ENCODE results near the gene ORAI3.

The ORAI3 gene

DNA sequence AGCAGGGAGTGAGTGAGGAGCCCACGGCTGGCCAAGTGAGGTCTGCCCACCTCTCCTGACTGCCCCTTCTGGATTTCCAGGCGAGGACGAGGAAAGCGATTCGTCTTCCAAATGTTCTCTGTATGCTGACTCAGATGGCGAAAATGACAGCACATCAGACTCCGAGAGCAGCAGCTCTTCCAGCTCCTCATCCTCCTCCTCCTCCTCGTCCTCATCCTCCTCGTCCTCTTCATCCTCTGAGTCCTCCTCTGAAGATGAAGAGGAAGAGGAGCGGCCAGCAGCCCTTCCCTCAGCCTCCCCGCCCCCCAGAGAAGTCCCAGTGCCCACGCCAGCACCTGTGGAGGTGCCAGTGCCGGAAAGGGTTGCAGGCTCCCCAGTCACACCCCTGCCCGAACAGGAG, 22.4 kb downstream of the ORAI3 start:
- no peak for DNase-seq (ENCODE audit: low read depth)

DNA sequence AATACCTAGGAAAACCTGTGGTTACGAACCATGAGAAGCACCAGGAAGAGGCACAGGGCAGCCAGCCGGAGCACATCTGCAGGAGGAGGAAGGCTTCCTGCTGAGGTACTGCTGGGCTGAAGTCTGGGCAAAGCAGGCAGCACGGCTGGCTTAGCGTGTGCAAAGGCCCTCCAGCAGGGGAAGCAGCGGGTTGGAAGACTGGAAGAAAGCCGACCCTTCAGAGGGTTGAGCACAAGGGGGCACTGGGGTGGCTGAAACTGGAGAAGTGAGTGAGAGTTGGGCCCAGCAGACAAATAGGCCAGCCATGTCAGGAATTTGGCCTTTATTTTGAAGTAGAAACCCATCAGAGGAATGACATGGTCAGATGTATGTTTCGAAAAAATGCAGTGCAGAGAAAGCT, 24.0 kb downstream of the ORAI3 start:
- DNase-seq (ENCODE audit: low read depth) = no peak

DNA sequence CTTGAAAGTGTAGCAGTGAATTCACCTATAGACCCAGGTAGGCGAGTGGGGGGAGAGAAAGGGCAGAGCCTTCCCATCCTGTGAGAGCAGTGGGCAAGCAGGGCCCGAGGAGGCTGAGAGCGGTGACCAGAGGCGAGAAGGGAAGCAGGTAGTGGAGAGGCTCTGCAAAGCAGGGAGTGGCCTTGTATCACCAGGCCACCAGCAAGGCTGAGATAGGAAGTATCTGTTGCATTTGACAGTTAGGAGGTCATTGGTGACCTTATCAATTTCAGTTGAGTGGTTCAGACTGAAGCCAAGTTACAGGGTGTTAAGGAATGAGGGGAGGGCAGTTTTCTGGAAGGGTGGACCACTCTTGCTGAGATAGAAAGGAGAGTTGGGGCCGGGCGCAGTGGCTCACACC, 25.5 kb downstream of the ORAI3 start:
- DNase-seq (ENCODE audit: low read depth) = no peak

DNA sequence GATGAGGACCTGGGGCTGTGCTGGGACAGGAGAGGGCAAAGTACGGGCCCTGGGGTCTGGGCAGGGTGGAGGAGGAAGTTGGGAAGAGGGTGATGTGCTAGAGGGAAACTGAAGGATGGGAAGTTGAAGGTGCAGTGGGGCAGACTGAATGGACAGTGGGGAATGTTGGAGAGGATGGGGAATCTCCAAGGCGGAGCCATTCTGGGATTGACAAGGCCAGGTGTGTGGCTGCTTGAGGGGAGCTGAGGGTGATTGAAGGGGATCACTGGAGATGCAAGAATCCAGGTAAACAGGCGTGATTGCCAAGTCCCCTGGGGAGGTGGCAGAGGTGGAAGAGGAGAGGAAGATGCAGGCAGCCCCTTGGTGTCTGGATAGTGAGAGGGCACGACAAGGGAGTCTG, 27.6 kb downstream of the ORAI3 start:
- no peak for DNase-seq (ENCODE audit: low read depth)

GRCh38 chr16:30977502-30977901, 28.6 kb downstream of the ORAI3 start:
- no peak for DNase-seq (ENCODE audit: low read depth)

- DNase-seq (ENCODE audit: low read depth) = no peak
These were observed 30.5 kb downstream of the ORAI3 start for GRCh38 chr16:30979170-30980022.

- no peak for DNase-seq (ENCODE audit: low read depth)
These were observed 31.1 kb downstream of the ORAI3 start for GRCh38 chr16:30980023-30980371.

DNA sequence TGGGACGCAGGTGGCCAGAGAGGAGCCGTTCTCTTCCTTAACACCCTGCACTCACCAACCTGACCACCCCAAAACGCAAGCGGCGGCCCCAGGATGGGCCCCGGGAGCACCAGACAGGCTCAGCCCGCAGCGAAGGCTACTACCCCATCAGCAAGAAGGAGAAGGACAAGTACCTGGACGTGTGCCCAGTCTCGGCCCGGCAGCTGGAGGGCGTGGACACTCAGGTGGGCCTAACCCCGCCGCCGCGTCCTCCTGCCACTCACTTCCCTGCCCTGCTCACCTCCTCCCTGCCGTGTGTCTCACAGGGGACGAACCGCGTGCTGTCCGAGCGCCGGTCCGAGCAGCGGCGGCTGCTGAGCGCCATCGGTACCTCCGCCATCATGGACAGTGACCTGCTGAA, 31.6 kb downstream of the ORAI3 start:
- DNase-seq (ENCODE audit: low read depth) = no peak

- DNase-seq (ENCODE audit: low read depth) = no peak
These were observed 32.1 kb downstream of the ORAI3 start for GRCh38 chr16:30980959-30981358.

DNA sequence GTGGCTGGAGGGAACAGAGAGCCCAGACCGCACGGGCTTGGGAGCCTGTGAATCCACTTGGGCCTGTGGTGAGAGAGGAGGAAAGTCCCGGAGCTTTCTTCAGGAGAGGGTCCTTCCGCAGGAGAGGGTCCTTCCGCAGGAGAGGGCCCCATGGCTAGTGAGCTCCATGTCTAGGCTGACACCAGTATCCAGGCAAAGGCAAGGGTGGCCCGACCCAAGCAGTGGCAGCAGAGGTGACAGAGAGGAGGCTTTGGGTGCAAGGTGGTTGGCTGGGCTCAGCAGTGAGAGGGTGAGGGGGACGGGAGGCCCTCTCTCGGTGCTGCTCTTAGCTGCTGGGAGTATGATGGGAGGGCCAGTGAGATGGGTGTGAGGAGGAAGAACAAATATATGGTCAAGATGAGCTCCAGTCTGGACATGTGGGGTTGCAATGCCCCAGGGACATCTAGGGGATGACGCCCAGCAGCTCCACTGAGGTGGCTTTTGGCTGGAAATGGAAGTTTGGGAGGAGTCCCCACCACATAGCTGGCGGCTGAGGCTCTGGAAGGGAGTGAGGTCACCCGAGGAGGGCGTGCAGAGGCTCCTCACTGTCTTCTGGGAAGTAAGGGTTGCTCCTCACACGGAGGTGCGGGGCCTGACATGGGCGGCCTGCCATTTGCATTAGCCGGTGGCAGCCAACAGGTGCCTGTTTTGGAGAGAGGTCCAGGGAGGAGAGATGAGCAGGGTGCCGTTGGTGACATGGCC, 33.9 kb downstream of the ORAI3 start:
- peak; percentile 52 for DNase-seq (ENCODE audit: low read depth)

GRCh38 chr16:30983289-30983889, 34.5 kb downstream of the ORAI3 start:
- DNase-seq (ENCODE audit: low read depth) = no peak

DNA sequence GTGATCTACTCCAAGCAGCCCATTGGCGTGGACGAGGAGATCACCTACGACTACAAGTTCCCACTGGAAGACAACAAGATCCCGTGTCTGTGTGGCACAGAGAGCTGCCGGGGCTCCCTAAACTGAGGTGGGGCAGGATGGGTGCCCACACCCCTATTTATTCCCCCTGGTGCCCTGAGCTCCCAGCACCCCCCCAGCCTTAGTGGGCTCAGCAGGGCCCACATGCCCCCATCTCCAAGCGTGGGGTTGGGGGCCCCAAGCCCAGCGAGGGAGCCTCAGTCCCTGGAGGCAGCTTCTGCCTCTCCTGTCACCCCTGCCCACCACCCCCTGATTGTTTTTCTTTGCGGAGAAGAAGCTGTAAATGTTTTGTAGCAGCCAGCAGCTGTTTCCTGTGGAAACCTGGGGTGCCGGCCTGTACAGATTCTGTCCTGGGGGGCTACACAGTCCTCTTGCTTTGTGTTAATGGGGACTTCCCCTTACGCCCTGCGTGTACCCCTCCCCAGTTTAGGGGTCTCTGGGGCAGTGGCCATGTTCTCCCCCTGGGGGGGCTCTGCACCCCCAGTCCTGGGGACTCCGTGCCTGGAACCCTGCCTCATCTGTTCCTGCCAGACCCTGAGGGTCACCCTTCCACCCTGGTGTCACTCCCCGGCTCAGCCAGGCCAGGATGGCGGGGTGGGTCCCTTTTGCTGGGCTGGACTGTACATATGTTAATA, 35.2 kb downstream of the ORAI3 start:
- no peak for DNase-seq (ENCODE audit: low read depth)

DNA sequence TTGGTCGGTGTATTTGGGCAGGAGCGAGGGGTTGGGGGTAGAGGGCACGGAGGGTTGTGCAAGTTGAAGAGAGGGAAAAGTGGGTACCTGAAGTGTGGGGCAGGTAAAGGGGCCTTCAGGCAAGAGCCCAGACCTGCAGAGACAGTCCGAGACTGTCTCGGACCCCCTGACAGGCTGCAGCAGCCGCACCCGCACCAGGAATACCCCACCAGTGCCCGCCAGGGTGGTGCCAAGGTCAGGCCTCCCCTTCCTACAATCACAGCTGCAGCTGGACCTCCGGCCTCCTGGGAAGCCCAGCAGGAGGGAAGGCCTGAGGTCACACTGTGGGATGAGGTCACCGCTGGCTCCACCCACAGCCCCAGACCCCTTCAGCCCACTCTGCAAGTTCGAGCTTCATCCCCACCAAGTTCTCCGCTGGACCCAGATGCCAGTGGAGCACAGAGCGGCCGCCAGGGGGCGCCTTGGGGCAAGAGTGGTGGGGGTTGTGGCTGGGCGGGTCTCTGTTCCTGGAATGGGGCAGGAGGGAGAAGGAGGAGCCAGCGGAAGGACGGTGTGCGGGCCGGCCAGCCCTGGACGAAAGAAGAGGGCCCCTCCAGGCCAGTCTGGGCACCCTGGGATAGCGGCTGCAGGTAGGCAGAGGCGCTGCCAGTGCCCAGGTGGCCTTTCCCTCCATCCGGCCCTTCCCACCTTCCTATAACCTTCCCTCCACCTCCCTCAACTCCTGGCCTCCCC, 36.0 kb downstream of the ORAI3 start, which contains the start of gene HSD3B7:
Gene HSD3B7 (plus strand): TSS at position 539 of the 732 bp plus-strand sequence. CDS start 452 bp downstream, outside the sequence.
- no peak for DNase-seq (ENCODE audit: low read depth)

GRCh38 chr16:30985401-30986128, 36.7 kb downstream of the ORAI3 start:
- no peak for DNase-seq (ENCODE audit: low read depth)

DNA sequence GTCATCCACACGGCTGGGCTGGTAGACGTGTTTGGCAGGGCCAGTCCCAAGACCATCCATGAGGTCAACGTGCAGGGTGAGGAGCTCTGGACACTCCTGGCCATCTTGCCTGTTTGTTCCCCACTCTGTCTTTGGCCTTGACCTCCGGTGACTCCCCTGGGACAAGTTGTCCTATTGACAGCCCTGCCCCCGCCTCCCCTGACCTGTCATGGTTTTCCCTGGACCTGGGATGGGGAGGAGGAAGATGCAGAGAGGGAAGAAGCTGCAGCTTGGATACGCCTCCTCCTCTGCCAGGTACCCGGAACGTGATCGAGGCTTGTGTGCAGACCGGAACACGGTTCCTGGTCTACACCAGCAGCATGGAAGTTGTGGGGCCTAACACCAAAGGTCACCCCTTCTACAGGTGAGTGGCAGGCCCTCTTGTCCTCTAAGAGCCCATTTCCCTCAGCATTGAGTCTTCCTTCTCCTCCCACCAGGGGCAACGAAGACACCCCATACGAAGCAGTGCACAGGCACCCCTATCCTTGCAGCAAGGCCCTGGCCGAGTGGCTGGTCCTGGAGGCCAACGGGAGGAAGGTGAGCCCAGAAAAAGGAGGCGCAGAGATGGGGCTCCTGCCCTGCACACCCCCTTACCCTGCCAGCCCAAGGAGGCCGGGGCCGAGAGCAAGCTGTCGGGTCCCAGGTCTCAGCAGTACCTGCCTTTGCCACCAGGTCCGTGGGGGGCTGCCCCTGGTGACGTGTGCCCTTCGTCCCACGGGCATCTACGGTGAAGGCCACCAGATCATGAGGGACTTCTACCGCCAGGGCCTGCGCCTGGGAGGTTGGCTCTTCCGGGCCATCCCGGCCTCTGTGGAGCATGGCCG, 37.5 kb downstream of the ORAI3 start:
- DNase-seq (ENCODE audit: low read depth) = no peak

DNA sequence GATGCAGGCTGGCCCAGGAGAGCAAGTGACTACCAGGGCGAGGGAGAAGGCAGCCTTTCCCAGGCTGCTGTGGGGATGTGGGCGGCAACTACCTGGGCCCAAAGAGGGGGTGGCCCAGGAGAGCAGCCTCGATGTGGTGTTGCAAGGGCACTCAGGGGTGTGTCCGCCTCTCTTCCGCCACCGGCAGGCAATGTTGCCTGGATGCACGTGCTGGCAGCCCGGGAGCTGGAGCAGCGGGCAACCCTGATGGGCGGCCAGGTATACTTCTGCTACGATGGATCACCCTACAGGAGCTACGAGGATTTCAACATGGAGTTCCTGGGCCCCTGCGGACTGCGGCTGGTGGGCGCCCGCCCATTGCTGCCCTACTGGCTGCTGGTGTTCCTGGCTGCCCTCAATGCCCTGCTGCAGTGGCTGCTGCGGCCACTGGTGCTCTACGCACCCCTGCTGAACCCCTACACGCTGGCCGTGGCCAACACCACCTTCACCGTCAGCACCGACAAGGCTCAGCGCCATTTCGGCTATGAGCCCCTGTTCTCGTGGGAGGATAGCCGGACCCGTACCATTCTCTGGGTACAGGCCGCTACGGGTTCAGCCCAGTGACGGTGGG, 38.8 kb downstream of the ORAI3 start:
- DNase-seq (ENCODE audit: low read depth) = no peak

DNA sequence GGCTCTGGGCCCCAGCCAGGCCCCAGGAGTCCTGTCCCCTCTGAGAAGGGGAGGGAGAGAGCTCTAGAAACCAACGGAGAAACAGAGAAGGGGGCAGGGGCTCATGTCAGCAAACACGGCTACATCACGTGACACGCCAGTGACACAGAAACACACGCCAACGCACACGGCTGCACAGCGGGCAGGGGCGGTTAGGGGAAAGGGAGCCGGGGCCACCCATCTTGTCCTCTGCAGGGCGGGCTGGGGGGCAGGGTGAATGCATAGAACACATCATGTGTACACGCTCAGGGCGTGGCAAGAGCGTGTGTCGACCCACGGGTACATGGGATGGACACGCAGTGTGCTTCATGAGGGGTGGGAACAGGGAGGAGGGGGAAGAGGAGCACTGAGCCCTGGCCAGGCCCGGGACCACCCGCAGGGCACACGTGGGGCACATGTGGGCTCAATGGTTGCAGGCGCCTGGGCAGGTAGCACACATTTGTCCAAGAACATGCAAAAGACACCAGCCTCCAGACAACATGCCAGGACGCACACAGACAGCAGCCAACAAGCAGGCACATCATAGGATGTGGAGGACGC, 40.7 kb downstream of the ORAI3 start:
- DNase-seq (ENCODE audit: low read depth) = no peak

GRCh38 chr16:30990105-30990504, 41.2 kb downstream of the ORAI3 start:
- no peak for DNase-seq (ENCODE audit: low read depth)

DNA sequence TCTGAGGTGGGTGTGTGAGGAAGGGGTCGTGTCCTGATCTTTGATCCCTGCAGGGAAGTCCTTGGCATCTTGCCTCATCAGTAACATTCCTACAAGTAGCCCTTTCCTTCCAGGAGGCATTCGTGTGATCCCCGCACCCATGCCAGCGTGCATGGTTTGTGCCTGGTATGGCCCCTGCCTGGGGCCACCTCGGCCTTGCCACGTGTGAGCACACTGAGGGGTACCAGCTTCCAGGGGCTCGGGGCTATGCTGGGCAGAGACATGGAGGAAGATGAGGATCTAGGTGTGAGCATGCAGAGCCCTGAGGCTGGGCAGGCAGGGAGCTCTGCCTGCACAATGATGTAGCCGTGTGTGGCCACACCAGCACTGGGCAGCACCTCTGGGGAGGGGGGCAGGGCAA, 42.2 kb downstream of the ORAI3 start:
- no peak for DNase-seq (ENCODE audit: low read depth)
